ENCODE results near the gene TDG.

DNA sequence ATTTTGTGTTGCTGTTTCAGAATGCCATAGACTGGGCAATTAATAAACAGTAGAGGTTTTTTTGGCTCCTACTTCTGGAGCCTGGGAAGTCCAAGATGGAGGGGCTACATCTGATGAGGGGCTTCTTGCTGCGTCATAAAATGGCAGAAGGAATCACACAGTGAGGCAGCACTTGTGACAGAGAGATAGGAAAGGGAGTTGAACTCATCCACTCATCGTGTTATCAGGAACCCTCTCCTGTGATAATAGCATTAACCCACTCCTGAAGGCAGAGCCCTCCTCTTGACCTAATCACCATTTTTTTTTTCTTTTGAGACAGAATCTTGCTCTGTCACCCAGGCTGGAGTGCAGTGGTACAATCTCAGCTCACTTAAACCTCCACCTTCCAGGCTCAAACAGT lies 9.7 kb downstream of the TDG start:
- TF ChIP-seq, protein P1, sequence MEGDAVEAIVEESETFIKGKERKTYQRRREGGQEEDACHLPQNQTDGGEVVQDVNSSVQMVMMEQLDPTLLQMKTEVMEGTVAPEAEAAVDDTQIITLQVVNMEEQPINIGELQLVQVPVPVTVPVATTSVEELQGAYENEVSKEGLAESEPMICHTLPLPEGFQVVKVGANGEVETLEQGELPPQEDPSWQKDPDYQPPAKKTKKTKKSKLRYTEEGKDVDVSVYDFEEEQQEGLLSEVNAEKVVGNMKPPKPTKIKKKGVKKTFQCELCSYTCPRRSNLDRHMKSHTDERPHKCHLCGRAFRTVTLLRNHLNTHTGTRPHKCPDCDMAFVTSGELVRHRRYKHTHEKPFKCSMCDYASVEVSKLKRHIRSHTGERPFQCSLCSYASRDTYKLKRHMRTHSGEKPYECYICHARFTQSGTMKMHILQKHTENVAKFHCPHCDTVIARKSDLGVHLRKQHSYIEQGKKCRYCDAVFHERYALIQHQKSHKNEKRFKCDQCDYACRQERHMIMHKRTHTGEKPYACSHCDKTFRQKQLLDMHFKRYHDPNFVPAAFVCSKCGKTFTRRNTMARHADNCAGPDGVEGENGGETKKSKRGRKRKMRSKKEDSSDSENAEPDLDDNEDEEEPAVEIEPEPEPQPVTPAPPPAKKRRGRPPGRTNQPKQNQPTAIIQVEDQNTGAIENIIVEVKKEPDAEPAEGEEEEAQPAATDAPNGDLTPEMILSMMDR (IDR thresholded peaks at IDR 0.05 in 4 of 5, conservative IDR thresholded peaks at IDR 0.05 in 1 of 5): no peak
- TF ChIP-seq POLR2A (IDR thresholded peaks at IDR 0.05): no peak

Measured in gastrocnemius medialis (tissue), 4 donors.